ENCODE results near the gene MRPL54. TPM values are rescaled to one million over a fixed set of nuclear protein-coding genes. Genes with fewer than 3 reads are reported as not detected.

MRPL54 gene
- polyA plus RNA-seq, 2 of the 4 experiments (the other 2 are of a cell fraction), result 30.8 to 47.5 TPM

DNA sequence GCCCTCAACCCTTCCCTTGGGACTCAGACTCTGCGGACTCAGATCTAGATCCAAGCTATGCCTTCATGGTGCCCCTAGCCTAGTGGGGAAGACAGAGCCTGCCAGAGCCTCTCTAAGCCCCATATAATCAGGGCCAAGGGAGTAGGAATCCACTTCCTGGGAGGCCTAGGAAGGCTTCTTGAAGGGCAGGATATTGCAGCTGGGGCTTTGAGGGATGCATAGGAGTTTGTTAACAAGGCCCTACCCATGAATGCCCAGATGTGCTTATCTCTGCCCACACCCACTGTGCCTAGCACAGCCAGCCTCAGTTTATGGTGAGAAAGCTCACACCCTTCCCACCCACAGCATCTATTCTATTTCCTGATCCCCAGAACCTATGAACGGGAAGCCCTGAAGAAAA, 12.3 kb upstream of the MRPL54 start:
- ATAC-seq, result no peak
- no peaks in the 10 kb centered on the region for H3K9me3 ChIP-seq
- no peak for DNase-seq (ENCODE audit: low read depth in 1 of 2, low spot score in 1 of 2)
- no peak overlapping the region for H3K27ac ChIP-seq
- H3K4me1 ChIP-seq, result no peaks in the 10 kb centered on the region
- CTCF ChIA-PET, result interaction anchor here (1.3 kb wide), 1 partner anchor 11 kb away, joined by 7 read pairs; the partner anchor contains the start of gene APBA3
- no peak overlapping the region for H3K4me2 ChIP-seq
- POLR2A ChIA-PET, result no interaction called here
- TF ChIP-seq HOXA7 (CRISPR knock-in tag; IDR thresholded peaks at IDR 0.05) (no peak), NPAS2 (CRISPR knock-in tag; IDR thresholded peaks at IDR 0.05; ENCODE audit: borderline replicate concordance) (no peak), JUNB (IDR thresholded peaks at IDR 0.05) (no peak), PBX3 (IDR thresholded peaks at IDR 0.05) (no peak), MAZ (IDR thresholded peaks at IDR 0.05; ENCODE audit: borderline replicate concordance, low read depth, low read length) (no peak), MYC (IDR thresholded peaks at IDR 0.05; ENCODE audit: borderline replicate concordance, low read length) (no peak), NR3C1 (IDR thresholded peaks at IDR 0.05) (no peak), MAFK (IDR thresholded peaks at IDR 0.05; ENCODE audit: partially characterized antibody) (no peak), ESRRA (IDR thresholded peaks at IDR 0.05; ENCODE audit: borderline replicate concordance, low read length) (no peak), RNF2 (IDR thresholded peaks at IDR 0.05; ENCODE audit: borderline replicate concordance, low read depth) (no peak), JUN (IDR thresholded peaks at IDR 0.05) (no peak), HDAC2 (IDR thresholded peaks at IDR 0.05) (no peak)
- TF ChIP-seq, protein P1, sequence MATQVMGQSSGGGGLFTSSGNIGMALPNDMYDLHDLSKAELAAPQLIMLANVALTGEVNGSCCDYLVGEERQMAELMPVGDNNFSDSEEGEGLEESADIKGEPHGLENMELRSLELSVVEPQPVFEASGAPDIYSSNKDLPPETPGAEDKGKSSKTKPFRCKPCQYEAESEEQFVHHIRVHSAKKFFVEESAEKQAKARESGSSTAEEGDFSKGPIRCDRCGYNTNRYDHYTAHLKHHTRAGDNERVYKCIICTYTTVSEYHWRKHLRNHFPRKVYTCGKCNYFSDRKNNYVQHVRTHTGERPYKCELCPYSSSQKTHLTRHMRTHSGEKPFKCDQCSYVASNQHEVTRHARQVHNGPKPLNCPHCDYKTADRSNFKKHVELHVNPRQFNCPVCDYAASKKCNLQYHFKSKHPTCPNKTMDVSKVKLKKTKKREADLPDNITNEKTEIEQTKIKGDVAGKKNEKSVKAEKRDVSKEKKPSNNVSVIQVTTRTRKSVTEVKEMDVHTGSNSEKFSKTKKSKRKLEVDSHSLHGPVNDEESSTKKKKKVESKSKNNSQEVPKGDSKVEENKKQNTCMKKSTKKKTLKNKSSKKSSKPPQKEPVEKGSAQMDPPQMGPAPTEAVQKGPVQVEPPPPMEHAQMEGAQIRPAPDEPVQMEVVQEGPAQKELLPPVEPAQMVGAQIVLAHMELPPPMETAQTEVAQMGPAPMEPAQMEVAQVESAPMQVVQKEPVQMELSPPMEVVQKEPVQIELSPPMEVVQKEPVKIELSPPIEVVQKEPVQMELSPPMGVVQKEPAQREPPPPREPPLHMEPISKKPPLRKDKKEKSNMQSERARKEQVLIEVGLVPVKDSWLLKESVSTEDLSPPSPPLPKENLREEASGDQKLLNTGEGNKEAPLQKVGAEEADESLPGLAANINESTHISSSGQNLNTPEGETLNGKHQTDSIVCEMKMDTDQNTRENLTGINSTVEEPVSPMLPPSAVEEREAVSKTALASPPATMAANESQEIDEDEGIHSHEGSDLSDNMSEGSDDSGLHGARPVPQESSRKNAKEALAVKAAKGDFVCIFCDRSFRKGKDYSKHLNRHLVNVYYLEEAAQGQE (IDR thresholded peaks at IDR 0.05), result no peak
- TF ChIP-seq, protein P2, sequence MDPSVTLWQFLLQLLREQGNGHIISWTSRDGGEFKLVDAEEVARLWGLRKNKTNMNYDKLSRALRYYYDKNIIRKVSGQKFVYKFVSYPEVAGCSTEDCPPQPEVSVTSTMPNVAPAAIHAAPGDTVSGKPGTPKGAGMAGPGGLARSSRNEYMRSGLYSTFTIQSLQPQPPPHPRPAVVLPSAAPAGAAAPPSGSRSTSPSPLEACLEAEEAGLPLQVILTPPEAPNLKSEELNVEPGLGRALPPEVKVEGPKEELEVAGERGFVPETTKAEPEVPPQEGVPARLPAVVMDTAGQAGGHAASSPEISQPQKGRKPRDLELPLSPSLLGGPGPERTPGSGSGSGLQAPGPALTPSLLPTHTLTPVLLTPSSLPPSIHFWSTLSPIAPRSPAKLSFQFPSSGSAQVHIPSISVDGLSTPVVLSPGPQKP (IDR thresholded peaks at IDR 0.05; ENCODE audit: low read depth, low read length), result no peak
- WGBS (ENCODE audit: missing lambda C conversion rate), result 78% methylated on average over 1 of the region's 2 CpGs
- no peak for FAIRE-seq
- H3K4me3 ChIP-seq, result no peak overlapping the region

DNA sequence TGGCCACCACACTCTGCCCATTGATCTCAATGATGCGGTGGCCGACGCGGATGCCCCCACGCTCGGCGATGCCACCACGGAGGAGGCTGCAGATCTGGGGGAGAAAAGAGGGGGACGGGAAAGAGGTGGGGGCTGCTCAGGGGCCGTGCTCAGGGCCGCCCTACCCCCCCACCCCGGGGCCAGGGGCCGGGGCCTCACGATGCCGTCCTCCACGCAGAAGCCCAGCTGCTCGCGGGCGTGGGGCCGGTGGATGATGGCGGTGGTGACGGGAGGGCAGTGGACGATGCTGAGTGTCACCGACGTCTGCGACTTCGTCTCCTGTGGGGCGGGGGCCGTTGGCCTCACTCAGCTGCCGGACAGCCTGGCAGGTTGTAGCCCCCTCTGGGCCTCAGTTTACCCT, 11.2 kb upstream of the MRPL54 start:
- POLR2A ChIA-PET, result interaction anchor here (0.5 kb wide), 1 partner anchor 10 kb away, joined by 3 read pairs; no protein-coding TSS in a partner anchor
- Histone ChIP-seq H3K9me3 (no peaks in the 10 kb centered on the region), H3K27ac (no peak overlapping the region), H3K4me3 (no peak overlapping the region), H3K4me2 (no peak overlapping the region), H3K4me1 (no peaks in the 10 kb centered on the region)
- no peak for DNase-seq (ENCODE audit: low read depth in 1 of 2, low spot score in 1 of 2)
- WGBS (ENCODE audit: missing lambda C conversion rate), result 95% methylated on average over 13 of the region's 30 CpGs
- no peak for ATAC-seq
- FAIRE-seq, result no peak
- TF ChIP-seq RARB (CRISPR knock-in tag; IDR thresholded peaks at IDR 0.05), result no peak
- TF ChIP-seq JUN (IDR thresholded peaks at IDR 0.05), result no peak
- no peak for TF ChIP-seq TP53 (CRISPR knock-in tag; IDR thresholded peaks at IDR 0.05)
- TF ChIP-seq SREBF2 (IDR thresholded peaks at IDR 0.05), result no peak
- no peak for TF ChIP-seq ZFP36 (IDR thresholded peaks at IDR 0.05; ENCODE audit: borderline replicate concordance, partially characterized antibody)
- TF ChIP-seq, protein P2 (IDR thresholded peaks at IDR 0.05; ENCODE audit: low read depth, low read length), result no peak
- TF ChIP-seq HOXA7 (CRISPR knock-in tag; IDR thresholded peaks at IDR 0.05), result no peak
- TF ChIP-seq ZC3H11A (IDR thresholded peaks at IDR 0.05), result no peak
- TF ChIP-seq, protein P3, sequence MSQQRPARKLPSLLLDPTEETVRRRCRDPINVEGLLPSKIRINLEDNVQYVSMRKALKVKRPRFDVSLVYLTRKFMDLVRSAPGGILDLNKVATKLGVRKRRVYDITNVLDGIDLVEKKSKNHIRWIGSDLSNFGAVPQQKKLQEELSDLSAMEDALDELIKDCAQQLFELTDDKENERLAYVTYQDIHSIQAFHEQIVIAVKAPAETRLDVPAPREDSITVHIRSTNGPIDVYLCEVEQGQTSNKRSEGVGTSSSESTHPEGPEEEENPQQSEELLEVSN (IDR thresholded peaks at IDR 0.05; ENCODE audit: borderline replicate concordance, low read depth), result no peak
- TF ChIP-seq, protein P4, sequence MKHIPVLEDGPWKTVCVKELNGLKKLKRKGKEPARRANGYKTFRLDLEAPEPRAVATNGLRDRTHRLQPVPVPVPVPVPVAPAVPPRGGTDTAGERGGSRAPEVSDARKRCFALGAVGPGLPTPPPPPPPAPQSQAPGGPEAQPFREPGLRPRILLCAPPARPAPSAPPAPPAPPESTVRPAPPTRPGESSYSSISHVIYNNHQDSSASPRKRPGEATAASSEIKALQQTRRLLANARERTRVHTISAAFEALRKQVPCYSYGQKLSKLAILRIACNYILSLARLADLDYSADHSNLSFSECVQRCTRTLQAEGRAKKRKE (CRISPR knock-in tag; IDR thresholded peaks at IDR 0.05; ENCODE audit: low read depth), result no peak
- TF ChIP-seq USF2 (IDR thresholded peaks at IDR 0.05), result no peak
- no peak for TF ChIP-seq FOSL2 (IDR thresholded peaks at IDR 0.05)
- no peak for TF ChIP-seq FOSL2 (CRISPR knock-in tag; IDR thresholded peaks at IDR 0.05)
- CTCF ChIA-PET, result interaction anchor here (1.4 kb wide), 1 partner anchor 10 kb away, joined by 5 read pairs; the partner anchor contains the start of gene APBA3

Data from A549 (cell line).